ENCODE data around the gene KCNK5.

The KCNK5 gene

DNA sequence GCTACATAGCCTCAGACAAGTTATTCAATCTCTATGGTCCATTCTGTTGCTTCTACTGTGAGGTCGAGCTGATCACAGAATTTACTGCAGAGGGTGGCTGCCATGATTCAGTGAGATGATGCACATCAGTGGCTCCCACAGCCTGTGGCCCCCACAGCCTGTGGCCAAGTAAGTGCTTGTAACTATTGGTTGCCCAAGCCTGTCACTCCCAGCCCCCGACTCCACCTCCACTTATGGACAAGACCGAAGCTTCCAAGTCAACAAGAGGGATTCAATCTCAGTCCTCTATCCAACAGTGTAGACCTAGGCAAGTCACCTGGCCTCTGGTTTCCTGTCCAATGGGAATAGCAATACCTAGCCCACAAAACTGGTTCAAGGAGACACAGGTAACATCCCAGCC is 8.2 kb downstream of the KCNK5 start:
- DNase-seq (ENCODE audit: low read depth): no peak
- H3K4me3 ChIP-seq (ENCODE audit: low read depth, low read length): no peak overlapping the region

DNA sequence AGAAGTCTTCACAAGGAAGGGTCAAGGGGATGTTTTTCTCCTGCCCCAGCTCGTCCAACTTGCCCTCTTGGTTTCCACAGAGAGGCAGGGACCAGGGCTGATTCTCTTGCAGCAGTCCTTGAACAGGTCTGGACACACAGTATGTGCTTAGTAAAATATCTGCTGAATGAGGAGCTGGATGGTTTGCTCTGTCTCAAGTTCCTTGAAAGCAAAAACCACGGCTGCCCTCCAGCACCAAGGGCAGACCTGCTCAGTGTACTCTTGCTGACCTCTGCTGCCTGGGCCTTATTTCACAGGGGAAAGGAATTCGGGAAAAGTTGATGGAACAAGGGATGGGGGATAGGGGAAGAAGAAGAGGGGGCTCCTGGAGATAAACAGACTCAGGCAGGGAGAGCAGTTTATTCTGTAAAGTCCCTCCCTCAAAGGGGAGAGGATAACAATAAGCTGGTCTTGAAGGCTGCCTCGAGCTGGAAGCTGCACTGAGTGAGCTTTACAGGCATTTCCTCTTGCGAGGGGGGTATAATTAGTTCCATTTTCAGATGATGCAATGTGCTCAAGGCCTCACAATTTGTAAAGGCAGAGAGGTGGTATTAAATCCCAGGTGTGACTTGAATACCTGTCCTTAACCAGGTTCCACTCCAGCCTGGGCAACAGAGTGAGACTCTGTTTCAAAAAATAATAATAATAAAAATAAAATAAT is 10.3 kb downstream of the KCNK5 start:
- no peak overlapping the region for H3K4me3 ChIP-seq (ENCODE audit: low read depth, low read length)
- no peak for DNase-seq (ENCODE audit: low read depth)

DNA sequence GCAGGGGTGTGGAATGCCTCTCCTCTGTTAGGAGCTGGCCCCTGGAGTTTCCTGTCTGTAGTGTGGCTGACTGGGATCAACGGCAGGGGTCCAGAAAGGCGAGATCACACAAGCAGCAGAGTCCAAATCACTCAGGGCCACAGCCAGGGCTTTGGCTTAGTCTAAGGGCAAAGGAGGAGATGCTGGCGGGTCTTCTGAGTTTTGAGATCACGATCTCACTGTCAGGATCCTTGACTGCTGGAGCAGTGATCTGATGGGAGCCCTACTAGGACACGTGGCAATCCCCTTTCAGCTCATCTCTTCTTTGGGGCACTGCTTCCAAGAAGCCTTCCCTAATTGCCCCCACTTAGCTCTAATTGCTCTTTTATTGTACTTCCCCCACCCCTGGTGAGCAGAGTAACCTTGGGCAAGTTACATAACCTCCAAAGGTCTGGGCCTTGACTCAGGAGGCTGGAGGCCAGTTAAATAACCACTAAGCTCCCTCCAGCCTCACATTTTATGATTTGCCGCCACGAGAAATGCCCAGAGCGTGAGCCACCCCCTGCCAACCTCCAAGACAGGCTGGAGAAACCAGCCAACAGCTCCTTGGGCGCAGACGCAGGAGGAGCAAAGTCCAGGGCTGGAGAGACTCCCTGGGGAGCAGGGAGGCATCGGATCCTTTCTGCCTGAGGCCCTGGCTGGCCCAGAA is 12.0 kb downstream of the KCNK5 start:
- no peak overlapping the region for H3K4me3 ChIP-seq (ENCODE audit: low read depth, low read length)
- no peak for DNase-seq (ENCODE audit: low read depth)

DNA sequence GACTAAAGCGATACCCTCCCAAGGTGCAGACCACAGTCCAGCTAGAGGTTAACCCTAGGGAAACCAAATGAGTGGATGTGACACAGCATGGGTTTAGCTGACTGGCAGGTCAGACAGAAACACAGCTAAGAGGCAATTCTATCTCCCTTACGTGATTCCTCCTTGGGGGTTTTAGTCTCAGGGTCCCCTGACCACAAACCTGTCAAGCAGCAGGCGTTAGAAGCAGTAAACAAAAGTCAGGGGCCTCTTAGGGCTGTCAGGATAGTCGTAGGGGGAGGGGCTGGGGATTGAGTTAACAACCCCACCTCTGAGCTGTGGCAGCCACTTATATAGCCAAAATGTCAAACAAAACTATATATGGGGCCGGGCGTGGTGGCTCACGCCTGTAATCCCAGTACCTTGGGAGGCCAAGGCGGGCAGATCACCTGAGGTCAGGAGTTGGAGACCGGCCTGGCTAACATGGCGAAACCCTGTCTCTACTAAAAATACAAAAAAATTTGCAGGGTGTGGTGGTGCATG is 13.6 kb downstream of the KCNK5 start:
- DNase-seq (ENCODE audit: low read depth): no peak
- H3K4me3 ChIP-seq (ENCODE audit: low read depth, low read length): no peak overlapping the region

DNA sequence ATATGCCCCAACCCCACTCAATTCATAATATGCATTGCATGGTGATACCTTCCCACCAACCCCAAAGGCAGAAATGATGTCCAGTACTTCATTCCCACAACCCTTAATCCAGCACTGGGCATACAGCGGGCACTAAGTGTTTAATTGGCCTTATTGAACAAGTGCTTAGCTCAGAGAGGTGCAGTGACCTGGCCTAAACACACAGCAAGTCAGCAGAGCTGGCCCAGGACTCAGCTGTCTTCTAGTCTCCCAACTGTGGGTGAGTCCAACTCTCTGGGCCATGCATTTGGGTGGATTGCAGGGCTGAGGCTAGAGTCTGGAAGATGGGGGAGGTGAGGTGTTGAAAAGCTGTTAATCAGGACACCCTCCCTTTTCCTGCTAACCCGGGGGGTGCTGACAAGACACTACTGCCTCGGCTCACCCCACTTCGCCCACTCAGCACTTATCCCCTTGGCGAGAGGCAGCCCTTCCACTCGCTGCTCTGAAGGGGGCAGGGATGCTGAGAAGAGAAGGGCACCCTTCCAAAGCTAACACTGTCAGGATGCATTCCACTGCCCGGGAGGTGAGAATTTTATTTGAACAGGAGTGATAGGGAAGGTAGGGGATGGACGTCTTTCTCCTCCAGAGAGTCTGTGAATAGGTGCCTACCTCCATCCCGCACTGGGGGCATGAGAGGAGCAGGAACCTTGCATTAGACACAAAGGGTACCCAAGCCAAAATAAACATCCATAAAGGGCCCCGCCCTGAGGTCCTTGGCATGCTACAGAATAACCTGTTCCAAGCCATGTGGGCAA is 14.2 kb downstream of the KCNK5 start:
- no peak for DNase-seq (ENCODE audit: low read depth)

DNA sequence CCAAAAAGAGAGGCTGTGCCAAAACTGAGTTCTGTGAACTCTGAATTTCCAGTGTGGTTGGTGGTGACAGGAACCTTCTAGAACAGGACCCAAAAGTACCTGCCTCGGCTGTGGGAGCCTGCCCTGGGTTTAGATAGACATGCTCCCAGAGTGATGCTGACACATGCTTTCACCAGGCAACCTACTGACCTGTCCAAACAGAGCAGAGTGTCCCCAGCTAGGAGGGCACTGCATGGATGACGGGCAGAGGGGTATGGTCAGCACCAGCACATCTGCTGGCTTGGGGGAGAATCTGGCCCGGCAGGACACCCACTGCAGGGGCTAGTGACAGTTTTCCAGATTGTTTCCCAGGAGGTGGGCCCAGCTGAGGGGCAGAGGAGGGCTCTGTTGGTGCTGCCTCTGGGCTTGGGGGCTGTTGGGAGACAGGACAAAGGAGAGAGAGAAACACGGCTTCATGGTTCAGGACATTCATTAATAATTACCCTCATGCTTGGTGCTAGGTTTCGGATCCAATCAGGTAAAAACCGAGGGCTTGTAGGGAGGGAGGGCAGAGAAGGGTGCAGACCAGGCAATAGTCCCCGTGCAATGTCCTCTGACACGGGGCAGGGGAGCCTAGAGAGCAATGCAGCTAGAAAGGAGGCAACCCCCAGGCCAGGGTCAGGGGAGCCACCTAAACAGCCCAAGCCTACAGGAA is 15.0 kb downstream of the KCNK5 start:
- no peak for DNase-seq (ENCODE audit: low read depth)
- H3K4me3 ChIP-seq (ENCODE audit: low read depth, low read length): no peak overlapping the region

More for the DNA sequence above, 14.2 kb downstream of the KCNK5 start:
- H3K4me3 ChIP-seq (ENCODE audit: low read depth, low read length): no peak overlapping the region

DNA sequence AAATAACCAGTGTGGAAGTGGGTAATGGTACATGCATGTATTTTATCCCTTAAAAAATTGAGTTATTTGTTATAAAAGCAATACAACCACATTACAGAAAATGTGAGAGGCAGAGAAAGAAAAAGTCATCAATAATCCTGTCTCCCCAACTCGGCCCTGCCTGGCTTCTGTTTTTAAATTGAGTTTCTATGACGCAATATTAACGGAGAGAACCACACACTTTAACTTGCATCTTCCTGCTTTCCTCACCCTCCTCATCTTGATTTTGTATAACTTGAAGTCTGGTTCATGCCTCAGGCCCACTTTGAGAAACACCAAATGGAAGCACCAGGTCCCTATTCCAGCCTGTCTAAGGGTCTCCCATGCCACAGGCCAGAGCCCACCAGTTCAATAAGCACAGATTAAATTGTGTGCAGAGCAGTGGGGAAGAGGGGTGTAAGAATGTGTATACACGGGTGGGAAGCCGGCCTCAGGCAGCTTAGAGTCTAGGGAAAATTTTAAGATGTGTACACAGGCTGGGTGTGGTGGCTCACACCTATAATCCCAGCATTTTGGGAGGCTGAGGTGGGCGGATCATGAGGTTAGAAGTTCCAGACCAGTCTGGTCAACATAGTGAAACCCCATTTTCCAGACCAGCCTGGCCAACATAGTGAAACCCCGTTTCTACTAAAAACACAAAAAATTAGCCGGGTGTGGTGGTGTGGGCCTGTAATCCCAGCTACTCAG is 15.9 kb downstream of the KCNK5 start:
- DNase-seq (ENCODE audit: low read depth): no peak
- H3K4me3 ChIP-seq (ENCODE audit: low read depth, low read length): no peak overlapping the region

DNA sequence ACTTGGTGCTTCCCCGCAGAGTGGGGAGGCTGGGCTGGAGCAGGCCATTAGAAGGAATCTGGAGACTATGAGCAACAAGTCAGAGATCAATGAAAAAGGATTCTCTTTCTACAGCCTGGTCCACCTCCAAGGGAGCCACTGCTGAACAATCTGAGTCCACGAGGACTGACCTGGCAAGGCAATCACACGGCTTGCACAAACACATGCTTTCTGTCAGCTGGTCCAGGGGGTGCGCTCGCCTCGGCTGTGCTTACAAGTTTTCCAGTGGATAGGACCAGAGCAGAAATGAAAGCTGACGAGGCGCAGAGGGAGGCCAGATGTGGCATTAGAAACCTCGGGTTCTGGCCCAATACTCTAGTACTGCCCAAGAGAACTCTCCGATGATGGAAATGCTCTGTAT is 18.1 kb downstream of the KCNK5 start:
- H3K4me3 ChIP-seq (ENCODE audit: low read depth, low read length): no peak overlapping the region
- DNase-seq (ENCODE audit: low read depth): no peak

DNA sequence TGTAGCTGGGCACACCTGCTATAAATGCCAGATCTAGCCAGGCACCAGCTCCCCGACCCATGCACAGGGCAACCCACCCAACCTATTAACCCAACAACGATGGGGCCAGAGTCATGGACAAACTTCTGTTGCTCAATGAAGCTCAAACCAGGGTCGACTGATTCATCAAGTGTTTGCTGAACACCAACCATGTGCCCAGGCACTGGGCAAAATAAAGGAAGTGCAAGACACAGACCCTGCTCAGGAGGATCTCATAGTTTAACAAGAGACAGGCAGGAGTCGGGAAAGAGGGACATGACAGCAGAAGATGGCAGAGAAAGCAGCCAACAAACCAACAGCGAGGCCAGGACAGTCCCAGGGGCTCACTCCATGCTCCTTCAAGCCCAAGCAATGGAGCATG is 18.8 kb downstream of the KCNK5 start:
- no peak for DNase-seq (ENCODE audit: low read depth)
- no peak overlapping the region for H3K4me3 ChIP-seq (ENCODE audit: low read depth, low read length)

DNA sequence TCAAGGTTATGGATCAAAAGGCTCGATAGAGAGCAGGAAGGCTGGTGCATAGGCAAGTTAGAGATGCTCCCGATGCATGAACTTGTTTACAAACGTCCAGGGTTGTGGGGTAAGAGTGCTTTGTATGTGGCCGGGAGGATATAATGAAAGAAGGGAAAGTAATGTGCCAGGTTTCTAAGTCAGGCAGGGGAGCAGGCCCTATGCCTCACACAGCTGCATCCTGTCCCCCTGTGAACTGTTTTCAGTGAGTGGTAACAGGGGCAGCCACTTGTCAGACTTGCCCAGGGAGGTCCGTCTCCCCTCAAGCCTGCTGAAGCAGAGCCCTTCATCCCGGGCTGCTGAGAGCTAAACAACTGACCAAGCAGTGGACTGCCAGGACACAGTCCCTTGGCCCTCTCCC is 19.4 kb downstream of the KCNK5 start:
- H3K4me3 ChIP-seq (ENCODE audit: low read depth, low read length): no peak overlapping the region
- no peak for DNase-seq (ENCODE audit: low read depth)

DNA sequence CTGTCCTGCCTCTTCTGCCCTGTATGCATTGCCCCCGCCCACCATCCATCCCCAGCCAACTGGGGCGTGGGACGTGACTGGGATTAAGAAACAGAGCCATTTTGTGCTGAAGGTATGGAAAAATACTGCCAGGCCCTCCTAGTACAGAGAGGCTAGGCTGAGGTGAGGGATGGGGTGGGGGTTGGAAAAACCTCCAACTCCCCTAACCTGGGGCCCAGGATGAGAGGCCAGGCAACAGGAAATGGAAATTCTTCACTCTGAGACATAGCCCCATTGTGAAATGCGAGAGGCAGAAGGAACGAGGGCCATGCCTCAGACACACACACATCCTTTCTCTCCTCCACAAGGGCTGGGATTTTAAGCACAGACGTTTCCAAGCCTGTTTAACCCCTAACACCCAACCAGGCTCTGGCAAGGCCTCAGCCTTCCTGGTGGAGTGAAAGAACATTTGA is 19.9 kb downstream of the KCNK5 start:
- H3K4me3 ChIP-seq (ENCODE audit: low read depth, low read length): no peak overlapping the region
- DNase-seq (ENCODE audit: low read depth): no peak

DNA sequence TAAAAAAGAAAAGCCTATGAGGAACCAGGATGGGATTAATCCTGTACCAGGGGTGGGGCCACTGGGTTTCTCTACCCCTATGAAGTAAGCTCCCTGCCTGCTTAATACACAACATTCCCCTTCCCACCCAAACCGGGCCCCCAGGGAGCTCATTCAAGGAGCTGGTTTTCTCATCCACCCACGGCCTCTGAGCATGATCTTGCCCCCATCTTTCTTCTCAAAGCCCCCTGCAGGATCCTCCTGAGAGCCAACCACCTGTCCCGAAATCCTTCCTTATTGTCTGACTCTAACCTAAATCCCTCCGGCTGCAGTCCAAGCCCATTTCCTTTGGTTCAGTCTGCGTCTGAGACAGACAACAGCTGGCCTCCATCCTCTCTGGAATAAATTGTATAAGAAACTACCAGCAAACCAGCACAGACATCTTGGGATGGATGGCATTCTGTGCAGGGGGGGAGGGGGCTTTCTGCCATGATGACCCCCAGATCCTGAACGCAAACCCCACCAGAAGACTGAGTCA is 21.0 kb downstream of the KCNK5 start:
- DNase-seq (ENCODE audit: low read depth): no peak
- no peak overlapping the region for H3K4me3 ChIP-seq (ENCODE audit: low read depth, low read length)

DNA sequence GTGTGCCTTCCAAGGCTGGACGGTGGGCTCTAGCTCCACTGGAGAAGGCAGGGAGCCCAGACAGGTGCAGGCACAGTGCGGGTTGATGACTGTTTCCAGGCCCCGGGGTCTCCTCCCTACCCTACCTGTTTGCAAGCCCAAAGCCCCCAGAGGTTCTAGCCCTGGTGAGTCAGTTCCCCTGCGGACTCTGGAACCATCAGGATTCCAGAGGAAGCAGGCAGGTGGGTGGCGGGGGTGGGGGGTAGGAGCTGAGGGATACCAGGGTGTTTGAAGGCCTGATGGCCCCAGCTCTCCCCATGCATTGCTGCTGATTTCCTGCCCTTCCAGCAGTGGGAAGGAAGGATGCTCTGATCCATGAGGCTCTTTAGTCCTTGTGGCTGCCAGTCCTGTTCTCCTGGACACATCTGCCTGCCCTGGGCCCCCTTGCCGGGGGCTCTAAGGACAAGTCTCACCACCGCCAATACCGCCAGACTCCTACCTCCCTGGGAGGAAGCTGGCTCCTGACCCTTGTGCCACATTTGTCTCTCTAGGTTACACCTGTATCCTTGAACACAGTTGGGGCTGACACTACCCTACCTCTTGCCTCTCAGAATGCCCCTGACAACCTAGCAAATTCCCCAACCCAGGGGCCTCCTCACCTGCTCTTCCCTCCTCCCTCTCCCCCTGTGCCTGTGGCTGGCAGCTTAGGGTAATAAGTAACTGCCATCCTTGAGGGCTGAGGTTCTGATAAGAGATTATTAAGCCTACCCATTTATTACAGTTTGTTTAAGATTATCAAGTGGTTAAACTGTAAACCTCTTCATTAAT is 21.7 kb downstream of the KCNK5 start:
- no peak overlapping the region for H3K4me3 ChIP-seq (ENCODE audit: low read depth, low read length)
- no peak for DNase-seq (ENCODE audit: low read depth)

DNA sequence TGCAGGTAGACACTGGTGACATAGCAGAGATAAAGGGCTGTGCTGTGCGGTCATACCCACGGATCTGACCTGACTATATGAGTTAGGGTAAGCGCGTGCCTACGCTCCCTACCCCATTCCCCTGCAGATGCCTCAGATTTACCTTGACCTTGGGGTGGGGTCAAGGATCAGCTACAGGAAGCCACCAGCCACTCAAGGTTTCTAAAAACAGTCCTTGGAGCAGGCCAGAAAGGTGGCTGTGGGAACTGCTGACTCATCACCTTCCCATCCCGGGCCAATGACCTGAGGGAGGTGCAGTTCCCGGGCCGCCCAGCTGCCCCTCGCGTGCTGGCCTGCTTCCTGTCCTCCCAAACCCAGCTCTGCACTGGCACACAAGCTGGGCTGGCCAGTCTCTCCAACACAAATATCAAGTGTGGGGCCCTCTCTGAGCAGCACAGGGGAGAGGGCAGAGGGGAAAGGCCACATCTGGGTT is 23.0 kb downstream of the KCNK5 start:
- DNase-seq (ENCODE audit: low read depth): no peak
- H3K4me3 ChIP-seq (ENCODE audit: low read depth, low read length): no peak overlapping the region

DNA sequence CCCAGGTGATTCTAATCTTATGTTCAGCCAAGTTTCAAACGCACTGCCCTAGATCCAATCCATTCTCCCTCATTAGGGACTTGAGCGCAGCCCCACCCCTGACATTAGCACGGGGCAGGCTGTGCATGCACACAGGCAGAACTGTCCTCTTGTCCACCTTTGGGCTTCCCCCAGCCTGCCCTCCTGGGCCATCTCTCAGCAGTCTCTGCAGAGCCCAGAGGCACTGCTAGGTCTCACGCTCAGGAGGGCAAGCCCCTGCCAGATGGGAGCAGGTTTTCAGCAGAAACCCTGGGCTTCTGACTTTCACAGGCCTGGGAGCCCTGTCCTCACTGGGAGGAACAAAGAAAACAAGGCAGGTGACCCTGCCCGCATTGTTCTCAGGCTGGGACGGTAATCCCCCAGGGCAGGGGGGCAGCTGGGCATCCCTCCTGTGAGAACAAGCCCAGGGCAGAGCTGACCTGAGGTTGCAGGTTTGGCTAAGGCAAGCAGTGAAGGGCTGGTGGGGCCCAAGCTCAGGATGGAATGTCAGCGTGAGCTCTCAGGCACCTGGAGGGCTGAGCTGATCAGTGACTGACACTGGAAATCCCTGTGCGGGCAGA is 24.5 kb downstream of the KCNK5 start:
- no peak for DNase-seq (ENCODE audit: low read depth)

DNA sequence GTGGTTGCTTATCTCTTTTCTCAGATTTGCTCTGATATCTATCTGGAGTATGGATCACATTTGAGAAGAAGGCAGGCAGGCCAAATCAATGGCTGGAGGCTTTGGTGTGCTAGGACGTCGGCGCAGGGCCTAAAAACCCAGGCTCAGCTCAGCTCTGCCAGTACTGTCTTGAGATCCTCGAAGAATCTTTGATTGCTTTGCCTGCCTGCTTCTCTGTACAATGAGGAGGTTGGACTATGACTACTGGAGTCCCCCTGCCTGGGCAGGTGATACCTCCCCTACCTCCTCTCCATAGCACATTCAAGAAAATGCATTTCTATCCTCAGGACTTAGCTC is 25.1 kb downstream of the KCNK5 start:
- H3K4me3 ChIP-seq (ENCODE audit: low read depth, low read length): no peak overlapping the region
- DNase-seq (ENCODE audit: low read depth): no peak

More for the DNA sequence above, 24.5 kb downstream of the KCNK5 start:
- H3K4me3 ChIP-seq (ENCODE audit: low read depth, low read length): no peak overlapping the region

DNA sequence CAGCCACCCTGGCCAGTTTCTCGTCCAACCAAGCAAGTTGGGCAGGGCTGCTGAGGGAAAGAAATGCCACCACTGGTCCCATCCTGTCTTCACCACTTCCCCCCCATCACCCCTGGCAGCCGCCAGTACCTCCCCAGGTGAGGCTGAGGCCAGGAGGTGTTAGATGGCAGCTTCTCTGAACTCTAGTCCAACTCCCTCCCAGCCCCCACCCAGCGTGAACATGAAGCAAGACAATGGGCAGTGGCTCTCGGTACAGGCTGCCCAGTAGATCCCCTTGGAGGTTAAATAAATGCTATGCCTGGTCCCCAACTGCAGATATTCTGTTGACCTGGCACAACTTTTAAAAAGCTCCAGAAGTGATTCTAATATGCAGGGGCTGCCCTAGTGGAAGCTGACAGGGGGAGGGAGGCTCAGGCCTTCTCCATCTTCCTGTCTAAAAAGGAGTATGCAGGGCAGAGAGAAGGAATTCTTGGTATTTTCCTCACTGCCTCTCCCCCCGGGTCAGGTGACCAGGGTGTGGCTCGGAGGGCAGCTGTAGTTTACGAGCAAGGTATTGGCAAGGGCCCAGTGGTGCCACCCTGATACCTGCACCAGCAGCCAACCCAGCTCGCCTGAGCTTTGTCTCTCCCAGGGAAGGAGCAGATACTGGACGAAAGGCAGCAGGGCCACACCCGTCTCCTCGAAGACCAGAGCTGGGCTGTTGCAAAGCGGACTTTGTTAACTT is 25.7 kb downstream of the KCNK5 start:
- H3K4me3 ChIP-seq (ENCODE audit: low read depth, low read length): no peak overlapping the region
- no peak for DNase-seq (ENCODE audit: low read depth)
